ENCODE measurements around the gene DDX49. TPM values are rescaled to one million over a fixed set of nuclear protein-coding genes. Genes with fewer than 3 reads are reported as not detected.

Gene DDX49
- total RNA-seq, 1 experiment from 2014 or later = 51.9 TPM

DNA sequence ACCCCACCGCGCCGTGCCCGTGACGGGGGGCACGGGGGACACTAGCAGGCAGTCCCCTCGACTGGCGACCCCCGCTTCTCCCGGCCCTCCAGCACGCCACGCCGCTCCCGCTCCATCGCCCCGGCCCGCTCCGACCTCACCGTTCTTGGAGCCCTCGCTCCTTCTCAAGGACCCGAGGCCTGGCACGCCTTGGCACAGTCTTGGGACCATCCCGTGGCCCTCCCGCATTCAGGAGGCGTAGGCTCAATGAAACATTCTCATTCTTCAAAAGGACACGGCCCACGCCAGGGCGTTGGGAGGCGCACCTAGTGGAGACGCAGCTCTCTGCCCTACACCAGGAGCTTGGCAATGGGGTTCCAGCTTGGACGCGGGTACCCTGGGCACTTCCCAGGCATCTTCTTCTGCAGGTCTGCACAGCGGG is 23.1 kb upstream of the DDX49 start (continued):
- TF ChIP-seq, protein P1, sequence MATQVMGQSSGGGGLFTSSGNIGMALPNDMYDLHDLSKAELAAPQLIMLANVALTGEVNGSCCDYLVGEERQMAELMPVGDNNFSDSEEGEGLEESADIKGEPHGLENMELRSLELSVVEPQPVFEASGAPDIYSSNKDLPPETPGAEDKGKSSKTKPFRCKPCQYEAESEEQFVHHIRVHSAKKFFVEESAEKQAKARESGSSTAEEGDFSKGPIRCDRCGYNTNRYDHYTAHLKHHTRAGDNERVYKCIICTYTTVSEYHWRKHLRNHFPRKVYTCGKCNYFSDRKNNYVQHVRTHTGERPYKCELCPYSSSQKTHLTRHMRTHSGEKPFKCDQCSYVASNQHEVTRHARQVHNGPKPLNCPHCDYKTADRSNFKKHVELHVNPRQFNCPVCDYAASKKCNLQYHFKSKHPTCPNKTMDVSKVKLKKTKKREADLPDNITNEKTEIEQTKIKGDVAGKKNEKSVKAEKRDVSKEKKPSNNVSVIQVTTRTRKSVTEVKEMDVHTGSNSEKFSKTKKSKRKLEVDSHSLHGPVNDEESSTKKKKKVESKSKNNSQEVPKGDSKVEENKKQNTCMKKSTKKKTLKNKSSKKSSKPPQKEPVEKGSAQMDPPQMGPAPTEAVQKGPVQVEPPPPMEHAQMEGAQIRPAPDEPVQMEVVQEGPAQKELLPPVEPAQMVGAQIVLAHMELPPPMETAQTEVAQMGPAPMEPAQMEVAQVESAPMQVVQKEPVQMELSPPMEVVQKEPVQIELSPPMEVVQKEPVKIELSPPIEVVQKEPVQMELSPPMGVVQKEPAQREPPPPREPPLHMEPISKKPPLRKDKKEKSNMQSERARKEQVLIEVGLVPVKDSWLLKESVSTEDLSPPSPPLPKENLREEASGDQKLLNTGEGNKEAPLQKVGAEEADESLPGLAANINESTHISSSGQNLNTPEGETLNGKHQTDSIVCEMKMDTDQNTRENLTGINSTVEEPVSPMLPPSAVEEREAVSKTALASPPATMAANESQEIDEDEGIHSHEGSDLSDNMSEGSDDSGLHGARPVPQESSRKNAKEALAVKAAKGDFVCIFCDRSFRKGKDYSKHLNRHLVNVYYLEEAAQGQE (IDR thresholded peaks at IDR 0.05; ENCODE audit: low read depth) = no peak
- TF ChIP-seq, protein P2, sequence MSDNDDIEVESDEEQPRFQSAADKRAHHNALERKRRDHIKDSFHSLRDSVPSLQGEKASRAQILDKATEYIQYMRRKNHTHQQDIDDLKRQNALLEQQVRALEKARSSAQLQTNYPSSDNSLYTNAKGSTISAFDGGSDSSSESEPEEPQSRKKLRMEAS (IDR thresholded peaks at IDR 0.05) = no peak
- TF ChIP-seq FOSL1 (IDR thresholded peaks at IDR 0.05; ENCODE audit: low read depth) = no peak
- no peak for TF ChIP-seq TCF7L2 (IDR thresholded peaks at IDR 0.05; ENCODE audit: borderline replicate concordance, extremely low read depth, insufficient read depth, insufficient read length)

DNA sequence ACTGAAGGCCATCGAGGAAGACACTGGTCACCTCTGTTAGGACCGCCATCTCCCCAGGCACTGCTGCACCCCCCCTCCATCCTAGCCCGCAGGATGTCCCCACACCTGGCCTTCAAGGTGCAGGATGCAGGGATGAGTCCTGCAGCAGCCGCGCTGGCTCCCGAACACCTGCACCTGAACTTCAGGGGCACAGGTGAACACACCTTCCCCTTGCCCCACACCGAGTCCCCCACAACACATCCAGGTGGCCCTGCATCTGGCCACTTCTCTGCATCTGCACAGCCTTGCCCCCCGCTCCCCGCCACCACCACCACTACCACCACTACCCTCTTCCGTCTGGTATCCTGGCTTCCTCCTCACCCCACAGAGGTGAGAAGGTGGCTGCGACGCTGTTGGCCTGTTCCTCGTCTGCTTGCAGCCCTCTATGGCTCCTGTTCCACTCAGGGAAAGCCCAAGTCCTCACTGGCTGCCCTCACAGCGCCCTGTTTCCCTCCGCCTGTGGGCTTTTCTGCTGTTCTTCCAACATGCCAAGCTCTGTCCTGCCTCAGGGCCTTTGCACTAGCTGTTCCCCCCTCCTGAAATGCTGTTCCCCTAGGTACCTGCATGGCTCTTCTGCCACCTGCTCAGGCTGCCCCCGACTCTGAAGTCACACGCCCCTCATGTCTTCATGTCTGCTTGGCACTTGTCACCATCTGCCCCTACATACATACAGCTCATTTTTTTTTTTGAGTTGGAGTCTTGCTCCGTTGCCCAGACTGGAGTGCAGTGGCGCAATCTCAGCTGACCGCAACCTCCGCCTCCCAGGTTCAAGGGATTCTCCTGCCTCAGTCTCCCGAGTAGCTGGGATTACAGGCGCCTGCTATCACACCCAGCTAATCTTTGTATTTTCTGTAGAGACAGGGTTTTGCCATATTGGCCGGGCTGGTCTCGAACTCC is 22.2 kb upstream of the DDX49 start:
- TF ChIP-seq POLR2A (IDR thresholded peaks at IDR 0.05; ENCODE audit: borderline replicate concordance, extremely low read depth, insufficient read depth, insufficient read length) = no peak
- TF ChIP-seq RAD21 (IDR thresholded peaks at IDR 0.05; ENCODE audit: low read depth) = no peak
- TF ChIP-seq YY1 (IDR thresholded peaks at IDR 0.05; ENCODE audit: extremely low read depth, insufficient replicate concordance, low read depth, low read length) = no peak
- no peak for TF ChIP-seq SRF (IDR thresholded peaks at IDR 0.05; ENCODE audit: low read depth)
- no peak for TF ChIP-seq TCF7L2 (IDR thresholded peaks at IDR 0.05; ENCODE audit: borderline replicate concordance, extremely low read depth, insufficient read depth, insufficient read length)
- no peak for TF ChIP-seq ZFX (IDR thresholded peaks at IDR 0.05)
- no peak for TF ChIP-seq EGR1 (IDR thresholded peaks at IDR 0.05; ENCODE audit: low read depth)
- no peak for TF ChIP-seq FOSL1 (IDR thresholded peaks at IDR 0.05; ENCODE audit: low read depth)
- no peak for TF ChIP-seq SIN3A (IDR thresholded peaks at IDR 0.05; ENCODE audit: low read depth)
- no peak for TF ChIP-seq EZH2 (IDR thresholded peaks at IDR 0.05)
- no peak for TF ChIP-seq POLR2AphosphoS5 (IDR thresholded peaks at IDR 0.05; ENCODE audit: low read depth, low read length)
- TF ChIP-seq, protein P3, sequence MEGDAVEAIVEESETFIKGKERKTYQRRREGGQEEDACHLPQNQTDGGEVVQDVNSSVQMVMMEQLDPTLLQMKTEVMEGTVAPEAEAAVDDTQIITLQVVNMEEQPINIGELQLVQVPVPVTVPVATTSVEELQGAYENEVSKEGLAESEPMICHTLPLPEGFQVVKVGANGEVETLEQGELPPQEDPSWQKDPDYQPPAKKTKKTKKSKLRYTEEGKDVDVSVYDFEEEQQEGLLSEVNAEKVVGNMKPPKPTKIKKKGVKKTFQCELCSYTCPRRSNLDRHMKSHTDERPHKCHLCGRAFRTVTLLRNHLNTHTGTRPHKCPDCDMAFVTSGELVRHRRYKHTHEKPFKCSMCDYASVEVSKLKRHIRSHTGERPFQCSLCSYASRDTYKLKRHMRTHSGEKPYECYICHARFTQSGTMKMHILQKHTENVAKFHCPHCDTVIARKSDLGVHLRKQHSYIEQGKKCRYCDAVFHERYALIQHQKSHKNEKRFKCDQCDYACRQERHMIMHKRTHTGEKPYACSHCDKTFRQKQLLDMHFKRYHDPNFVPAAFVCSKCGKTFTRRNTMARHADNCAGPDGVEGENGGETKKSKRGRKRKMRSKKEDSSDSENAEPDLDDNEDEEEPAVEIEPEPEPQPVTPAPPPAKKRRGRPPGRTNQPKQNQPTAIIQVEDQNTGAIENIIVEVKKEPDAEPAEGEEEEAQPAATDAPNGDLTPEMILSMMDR (IDR thresholded peaks at IDR 0.05 in 2 of 3, conservative IDR thresholded peaks at IDR 0.05 in 1 of 3; ENCODE audit: borderline replicate concordance in 1 of 3, insufficient read depth in 1 of 3, low read depth in 2 of 3, low read length in 2 of 3) = no peak
- no peak for TF ChIP-seq JUND (IDR thresholded peaks at IDR 0.05)

More for the DNA sequence above, 22.2 kb upstream of the DDX49 start:
- H3K9me2 ChIP-seq (ENCODE audit: insufficient read depth) = no peaks in the 10 kb centered on the region
- POLR2A ChIA-PET = no interaction called here
- no peak overlapping the region for H3K4me2 ChIP-seq (ENCODE audit: low read length)
- peaks cover 0 to 9% of the 10 kb centered on the region in 2 experiments; a peak in 3 of 4 replicates for H3K36me3 ChIP-seq (ENCODE audit: control insufficient read depth in 1 of 2, insufficient read depth in 2 of 2, low read length in 2 of 2)
- no TSS peak for BruUV-seq (replicated peaks)
- CTCF ChIA-PET = no interaction called here
- no peaks in the 10 kb centered on the region for H3K27me3 ChIP-seq (ENCODE audit: insufficient read depth, low read length)
- intact Hi-C loops (cut with micrococcal nuclease) = no loop called here
- DNase-seq (ENCODE audit: low read depth, low spot score) = no peak
- H2AFZ ChIP-seq (ENCODE audit: low read depth, low read length, poor library complexity, severe bottlenecking) = no peak overlapping the region
- no peak overlapping the region for H3K4me3 ChIP-seq (replicated peaks in 1 of 2; ENCODE audit: low read depth in 1 of 2, low read length in 2 of 2)
- H4K20me1 ChIP-seq (ENCODE audit: insufficient read depth) = no peaks in the 10 kb centered on the region
- no peak overlapping the region for H3K27ac ChIP-seq (ENCODE audit: low read depth, low read length)
- RAD21 ChIA-PET (ENCODE audit: low non-redundant PET in 1 of 2, low total read pairs in 2 of 2, uncharacterized antibody in 2 of 2, unreplicated experiment in 2 of 2) = no interaction called here
- no peaks in the 10 kb centered on the region for H3K79me2 ChIP-seq (ENCODE audit: insufficient read depth, low read length)
- peaks cover 0 to 4% of the 10 kb centered on the region in 2 experiments; a peak in 2 of 4 replicates for H3K4me1 ChIP-seq (ENCODE audit: control insufficient read depth in 1 of 2, insufficient read depth in 2 of 2, low read length in 2 of 2)
- no peak for ATAC-seq
- H3K9ac ChIP-seq (ENCODE audit: low read length) = no peak overlapping the region
- no peaks in the 10 kb centered on the region for H3K9me3 ChIP-seq (ENCODE audit: control insufficient read depth in 1 of 2, insufficient read depth in 1 of 2, low read depth in 1 of 2, low read length in 2 of 2)

Data from HCT116 (cell line).